Activated CD4-positive, alpha-beta T cell treated with anti-CD3 and anti-CD28 coated beads, Interleukin-10, Interleukin-2, amounts not matched to agents 100 ng/mL and 50 ng/mL, durations not matched to agents 16 hours and 8 hours (primary cell): ENCODE data around the gene IFI16.
A peak's percentile ranks its signal among the peaks of the same experiment; 100 is the strongest.
"Not testable (repeated sequence)": the region's sequence is repeated elsewhere in the genome, so short reads cannot be mapped to it uniquely, and the experiment has no call there.

Experiments
- DNase-seq: peaks from one replicate; pipeline ENCODE4 v3.0.0-alpha.2; 2020

Gene IFI16

GRCh38 chr1:159009704-159010361 is at the start of gene IFI16:
IFI16 (plus strand) TSS chr1:159009907; CDS start chr1:159014681, 4,774 bp downstream.
- DNase-seq = peak; percentile 95

GRCh38 chr1:158961178-158961577 is 48.5 kb upstream of the IFI16 start:
- no peak for DNase-seq

GRCh38 chr1:158962983-158963382 is 46.7 kb upstream of the IFI16 start:
- no peak for DNase-seq

- peak; percentile 78 for DNase-seq
Measured at GRCh38 chr1:158969166-158969565, 40.5 kb upstream of the IFI16 start.

GRCh38 chr1:158969855-158970254 is 39.9 kb upstream of the IFI16 start:
- DNase-seq = peak; percentile 39

GRCh38 chr1:158972841-158973240 is 36.9 kb upstream of the IFI16 start:
- peak; percentile 14 for DNase-seq

GRCh38 chr1:158976219-158976618 is 33.5 kb upstream of the IFI16 start:
- DNase-seq = no peak

- DNase-seq = no peak
Measured at GRCh38 chr1:158978730-158979129, 31.0 kb upstream of the IFI16 start.

- no peak for DNase-seq
Measured at GRCh38 chr1:158979229-158979628, 30.5 kb upstream of the IFI16 start.

GRCh38 chr1:158983235-158983634 is 26.5 kb upstream of the IFI16 start:
- no peak for DNase-seq

- no peak for DNase-seq
Measured at GRCh38 chr1:158984386-158984785, 25.3 kb upstream of the IFI16 start.

GRCh38 chr1:158989424-158989823 is 20.3 kb upstream of the IFI16 start:
- DNase-seq = no peak

- DNase-seq = no peak
Measured at GRCh38 chr1:158992787-158993312, 16.9 kb upstream of the IFI16 start.

- DNase-seq = no peak
Measured at GRCh38 chr1:158996998-158997397, 12.7 kb upstream of the IFI16 start.

GRCh38 chr1:158998037-158998780 is 11.5 kb upstream of the IFI16 start:
- DNase-seq = peak; percentile 15

- DNase-seq = peak; percentile 77
Measured at GRCh38 chr1:158998781-158999161, 10.9 kb upstream of the IFI16 start.

GRCh38 chr1:158999316-159000069 is 10.2 kb upstream of the IFI16 start:
- no peak for DNase-seq

- DNase-seq = no peak
Measured at GRCh38 chr1:159000070-159000409, 9.7 kb upstream of the IFI16 start.

- DNase-seq = no peak
Measured at GRCh38 chr1:159000625-159001024, 9.1 kb upstream of the IFI16 start.

- DNase-seq = no peak
Measured at GRCh38 chr1:159005161-159005560, 4.5 kb upstream of the IFI16 start.

GRCh38 chr1:159005676-159006075 is 4.0 kb upstream of the IFI16 start:
- DNase-seq = no peak

- DNase-seq = not testable (repeated sequence)
Measured at GRCh38 chr1:159006210-159006807, 3.4 kb upstream of the IFI16 start.

- DNase-seq = no peak
Measured at GRCh38 chr1:159007726-159008125, 2.0 kb upstream of the IFI16 start.
